ENCODE measurements around the gene OR5C1. TPM values are rescaled to one million over a fixed set of nuclear protein-coding genes. Genes with fewer than 3 reads are reported as not detected.
A peak's percentile ranks its signal among the peaks of the same experiment; 100 is the strongest.

OR5C1 gene
- total and polyA plus RNA-seq, 8 donors: not detected

GRCh38 chr9:122816163-122816867 lies 27.6 kb downstream of the OR5C1 start:
- no peak overlapping the region for H3K27ac ChIP-seq
- no peaks in the 10 kb centered on the region for H3K27me3 ChIP-seq
- WGBS, 2 donors: 81 to 85% methylated on average over 17 of the region's 17 CpGs
- H3K36me3 ChIP-seq: peaks cover 0 to 20% (median 0%) of the 10 kb centered on the region in 3 donors
- no peaks in the 10 kb centered on the region for H3K9me3 ChIP-seq
- no peak overlapping the region for H3K4me3 ChIP-seq
- no peak for TF ChIP-seq CTCF (IDR thresholded peaks at IDR 0.05)
- no peaks in the 10 kb centered on the region for H3K4me1 ChIP-seq
- intact Hi-C loops (cut with DNase I): no loop called here
- DNase-seq: no peak
- ATAC-seq: peak in 2 of 4 donors; percentile 14 to 32
- no peak for FAIRE-seq

- ATAC-seq (no peak), DNase-seq (no peak), FAIRE-seq (no peak)
- Histone ChIP-seq H3K36me3 (peaks cover 0 to 35% (median 0%) of the 10 kb centered on the region in 3 donors), H3K27me3 (no peaks in the 10 kb centered on the region), H3K4me3 (no peak overlapping the region), H3K4me1 (no peaks in the 10 kb centered on the region), H3K9me3 (no peaks in the 10 kb centered on the region), H3K27ac (no peak overlapping the region)
- no peak for TF ChIP-seq CTCF (IDR thresholded peaks at IDR 0.05)
- intact Hi-C loops (cut with DNase I): no loop called here
- WGBS, 2 donors: 66 to 68% methylated on average over 3 of the region's 3 CpGs
Observed at GRCh38 chr9:122819326-122819725, 30.6 kb downstream of the OR5C1 start.

GRCh38 chr9:122819791-122820489 lies 31.2 kb downstream of the OR5C1 start:
- ATAC-seq: no peak
- Histone ChIP-seq H3K36me3 (peaks cover 0 to 35% (median 0%) of the 10 kb centered on the region in 3 donors), H3K4me3 (no peak overlapping the region), H3K27me3 (no peaks in the 10 kb centered on the region), H3K9me3 (no peaks in the 10 kb centered on the region), H3K4me1 (no peaks in the 10 kb centered on the region), H3K27ac (no peak overlapping the region)
- TF ChIP-seq CTCF (IDR thresholded peaks at IDR 0.05): no peak
- WGBS, 2 donors: 70 to 77% methylated on average over 9 of the region's 9 CpGs
- DNase-seq: no peak
- intact Hi-C loops (cut with DNase I): no loop called here
- no peak for FAIRE-seq

GRCh38 chr9:122820490-122820845 lies 31.7 kb downstream of the OR5C1 start:
- no peak for ATAC-seq
- Histone ChIP-seq H3K4me3 (no peak overlapping the region), H3K27ac (no peak overlapping the region), H3K4me1 (no peaks in the 10 kb centered on the region), H3K9me3 (no peaks in the 10 kb centered on the region), H3K27me3 (no peaks in the 10 kb centered on the region), H3K36me3 (peaks cover 0 to 35% (median 0%) of the 10 kb centered on the region in 3 donors)
- TF ChIP-seq CTCF (IDR thresholded peaks at IDR 0.05): no peak
- no peak for FAIRE-seq
- intact Hi-C loops (cut with DNase I): no loop called here
- 95 to 97% methylated on average over 11 of the region's 11 CpGs for WGBS, 2 donors
- no peak for DNase-seq

Measured in pancreas (tissue), 10 donors.